RPMI8226 (cell line): ENCODE data around the gene VAPA.

ENCODE experiments used
- DNase-seq: peaks from one replicate; pipeline ENCODE4 v3.0.0-alpha.2; 2015

VAPA gene

DNA sequence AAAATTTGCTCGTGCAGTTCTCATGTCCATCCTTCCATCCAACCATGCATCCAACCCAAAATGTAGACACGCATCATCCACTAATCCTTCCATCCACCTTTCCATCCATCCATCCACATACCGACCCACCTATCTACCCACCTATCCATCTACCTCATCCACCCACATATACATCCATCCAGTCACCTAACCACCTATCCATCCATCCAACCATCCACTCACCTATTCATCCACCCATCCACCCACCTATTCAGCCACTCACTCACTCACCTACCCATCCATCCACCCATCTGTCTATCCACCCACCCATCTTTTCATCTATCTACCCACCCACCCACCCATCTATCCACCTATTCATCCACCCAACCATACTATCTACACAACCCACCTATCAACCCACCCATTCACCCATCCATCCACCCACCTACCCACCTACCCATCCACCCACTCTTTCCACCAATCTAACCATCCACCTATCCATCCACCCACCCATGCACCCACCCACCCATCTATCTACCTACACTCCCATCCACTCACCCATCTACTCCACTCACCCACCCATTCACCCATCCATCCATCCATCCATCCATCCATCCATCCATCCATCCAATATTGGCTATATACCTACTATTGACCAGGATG, 94.3 kb downstream of the VAPA start:
- no peak for DNase-seq
